A549 (cell line): ENCODE data around the gene HNRNPUL2. TPM values are rescaled to one million over a fixed set of nuclear protein-coding genes. Genes with fewer than 3 reads are reported as not detected.
A peak's percentile ranks its signal among the peaks of the same experiment; 100 is the strongest.

Source experiments
- BHLHE40 ChIP-seq: IDR thresholded peaks from 2 replicates; pipeline ENCODE4 v1.6.1; 2012; ENCODE audit warnings: low read depth, low read length, inconsistent platforms
- CHD2 ChIP-seq: fragments of 150-350 bp; IDR thresholded peaks from 2 replicates; pipeline ENCODE4 v1.6.1; 2014; ENCODE audit warnings: low read length; ENCODE audit not compliant: partially characterized antibody
- CHD4 ChIP-seq: fragments of 200-600 bp; sonication (generic); IDR thresholded peaks from 2 replicates; pipeline ENCODE4 v1.6.1; 2016; ENCODE audit warnings: antibody characterized with exemption, mild to moderate bottlenecking, borderline replicate concordance
- EHMT2 ChIP-seq: fragments of 200-600 bp; sonication (generic); IDR thresholded peaks from 2 replicates; pipeline ENCODE4 v1.6.1; 2016; ENCODE audit warnings: antibody characterized with exemption, low read depth, mild to moderate bottlenecking, moderate library complexity
- EP300 ChIP-seq, 2 experiments: fragments of >200 bp; sonication (Bioruptor Twin); formaldehyde crosslinking; IDR thresholded peaks; 2 replicates in 1 of 2; 3 replicates in 1 of 2; pipeline ENCODE4 v1.6.1; 2016 to 2017
- ESRRA ChIP-seq: fragments of 150-350 bp; IDR thresholded peaks from 2 replicates; pipeline ENCODE4 v1.6.1; 2014; ENCODE audit warnings: mild to moderate bottlenecking, low read length, borderline replicate concordance
- FOSL2 ChIP-seq, 2 experiments: fragments of 450-650 bp in 1 of 2; fragments of >200 bp in 1 of 2; sonication (Bioruptor Twin) in 1 of 2; formaldehyde crosslinking; IDR thresholded peaks; 2 replicates each; pipeline versions ENCODE4 v1.5.0 to v1.6.1; 2016 to 2020; ENCODE audit warnings: mild to moderate bottlenecking in 1 of 2, moderate library complexity in 1 of 2
- FOXS1 ChIP-seq: fragments of 250-450 bp; sonication (Bioruptor Pico); IDR thresholded peaks from 2 replicates; pipeline ENCODE4 v1.5.0; 2020; ENCODE audit warnings: mild to moderate bottlenecking, moderate library complexity
- HDAC2 ChIP-seq: fragments of 200-600 bp; sonication (generic); IDR thresholded peaks from 2 replicates; pipeline ENCODE4 v1.6.1; 2016
- HOXA7 ChIP-seq: fragments of 250-450 bp; sonication (Bioruptor Pico); IDR thresholded peaks from 2 replicates; pipeline ENCODE4 v1.5.0; 2020; ENCODE audit warnings: mild to moderate bottlenecking, moderate library complexity
- HOXB5 ChIP-seq: fragments of 250-450 bp; sonication (Bioruptor Pico); IDR thresholded peaks from 2 replicates; pipeline ENCODE4 v1.5.0; 2020; ENCODE audit warnings: mild to moderate bottlenecking, moderate library complexity
- KDM5A ChIP-seq: fragments of 200-600 bp; sonication (generic); IDR thresholded peaks from 2 replicates; pipeline ENCODE4 v1.6.1; 2016; ENCODE audit warnings: antibody characterized with exemption, mild to moderate bottlenecking
- MAFK ChIP-seq: fragments of 450-650 bp; IDR thresholded peaks from 2 replicates; pipeline ENCODE4 v1.6.1; 2014; ENCODE audit not compliant: partially characterized antibody
- MAZ ChIP-seq: fragments of 150-350 bp; IDR thresholded peaks from 2 replicates; pipeline ENCODE4 v1.6.1; 2014; ENCODE audit warnings: antibody characterized with exemption, low read depth, low read length, borderline replicate concordance
- MYC ChIP-seq: IDR thresholded peaks from 2 replicates; pipeline ENCODE4 v1.6.1; 2012; ENCODE audit warnings: mild to moderate bottlenecking, inconsistent platforms, low read length, improper control_type of control experiment, borderline replicate concordance
- NFE2L2 ChIP-seq: fragments of 150-350 bp; conservative IDR thresholded peaks from 2 replicates; pipeline ENCODE4 v1.6.1; 2014; ENCODE audit warnings: low read length
- NPAS2 ChIP-seq: fragments of 250-450 bp; sonication (Bioruptor Pico); IDR thresholded peaks from 2 replicates; pipeline ENCODE4 v1.8.0; 2022; ENCODE audit warnings: mild to moderate bottlenecking, moderate library complexity, borderline replicate concordance
- NR3C1 ChIP-seq: fragments of >200 bp; sonication (Bioruptor Twin); formaldehyde crosslinking; IDR thresholded peaks from 3 replicates; pipeline ENCODE4 v1.6.1; 2017
- PHF8 ChIP-seq: fragments of 200-600 bp; sonication (generic); IDR thresholded peaks from 2 replicates; pipeline ENCODE4 v1.6.1; 2016; ENCODE audit warnings: low read depth, mild to moderate bottlenecking, antibody characterized with exemption, moderate library complexity, borderline replicate concordance
- POLR2A ChIP-seq: IDR thresholded peaks from 2 replicates; pipeline ENCODE4 v1.6.1; 2012; ENCODE audit warnings: mild to moderate bottlenecking, low read length
- RAD21 ChIP-seq, 2 experiments: fragments of >200 bp in 1 of 2; sonication (Bioruptor Twin) in 1 of 2; formaldehyde crosslinking in 1 of 2; IDR thresholded peaks in 1 of 2; conservative IDR thresholded peaks in 1 of 2; 2 replicates in 1 of 2; 3 replicates in 1 of 2; pipeline ENCODE4 v1.6.1; 2012 to 2018; ENCODE audit warnings: inconsistent platforms in 1 of 2
- RCOR1 ChIP-seq: fragments of 150-350 bp; IDR thresholded peaks from 2 replicates; pipeline ENCODE4 v1.6.1; 2014; ENCODE audit warnings: antibody characterized with exemption, low read length, low read depth
- SMC3 ChIP-seq: fragments of >200 bp; sonication (Bioruptor Twin); formaldehyde crosslinking; IDR thresholded peaks from 3 replicates; pipeline ENCODE4 v1.6.1; 2018; ENCODE audit warnings: inconsistent platforms
- SREBF2 ChIP-seq: fragments of 450-650 bp; IDR thresholded peaks from 2 replicates; pipeline ENCODE4 v1.6.1; 2014; ENCODE audit warnings: mild to moderate bottlenecking, moderate library complexity
- TP53 ChIP-seq: fragments of 250-450 bp; sonication (Bioruptor Pico); IDR thresholded peaks from 2 replicates; pipeline ENCODE4 v1.5.0; 2021; ENCODE audit warnings: mild to moderate bottlenecking, moderate library complexity
- ZFP36 ChIP-seq: fragments of 450-650 bp; IDR thresholded peaks from 2 replicates; pipeline ENCODE4 v1.6.1; 2014; ENCODE audit warnings: borderline replicate concordance; ENCODE audit not compliant: partially characterized antibody
- polyA plus RNA-seq, 4 experiments: library from polyadenylated mRNA; depleted of rRNA in 3 of 4; stranded (reverse); fragments of >200 nt; fragmentation: RNase III in 1 of 4; extraction: RNeasy Plus Mini Kit Qiagen cat#74134 plus additional on column Dnase treatment in 1 of 4; gene quantifications; 2 replicates in 3 of 4; 3 replicates in 1 of 4; pipeline ENCODE4 v1.2.3, GENCODE V29; 2011 to 2017
- TF ChIP-seq, protein P1 (sequence below): fragments of >200 bp; sonication (Bioruptor Twin); formaldehyde crosslinking; IDR thresholded peaks from 2 replicates; pipeline ENCODE4 v1.6.1; 2016
- TF ChIP-seq, protein P2 (sequence below): fragments of 150-350 bp; IDR thresholded peaks from 2 replicates; pipeline ENCODE4 v1.6.1; 2014; ENCODE audit warnings: low read depth, mild to moderate bottlenecking, low read length
- TF ChIP-seq, protein P3 (sequence below): IDR thresholded peaks from 2 replicates; pipeline ENCODE4 v1.6.1; 2012; ENCODE audit warnings: low read depth, borderline replicate concordance
- TF ChIP-seq, protein P4 (sequence below): fragments of 250-450 bp; sonication (Bioruptor Pico); IDR thresholded peaks from 2 replicates; pipeline ENCODE4 v1.5.0; 2020; ENCODE audit warnings: low read depth, mild to moderate bottlenecking, moderate library complexity
- TF ChIP-seq, protein P5 (sequence below): fragments of >200 bp; sonication (Bioruptor Twin); formaldehyde crosslinking; IDR thresholded peaks from 3 replicates; pipeline ENCODE4 v1.6.1; 2016
- TF ChIP-seq, protein P6 (sequence below): IDR thresholded peaks from 2 replicates; pipeline ENCODE4 v1.6.1; 2012
- TF ChIP-seq, protein P7 (sequence below): fragments of 450-650 bp; IDR thresholded peaks from 2 replicates; pipeline ENCODE4 v1.6.1; 2014; ENCODE audit warnings: antibody characterized with exemption
- TF ChIP-seq, protein P8 (sequence below): IDR thresholded peaks from 2 replicates; pipeline ENCODE4 v1.6.1; 2012

HNRNPUL2 gene
- polyA plus RNA-seq, 2 of the 4 experiments (the other 2 are of a cell fraction) = 31.4 to 74.4 TPM

DNA sequence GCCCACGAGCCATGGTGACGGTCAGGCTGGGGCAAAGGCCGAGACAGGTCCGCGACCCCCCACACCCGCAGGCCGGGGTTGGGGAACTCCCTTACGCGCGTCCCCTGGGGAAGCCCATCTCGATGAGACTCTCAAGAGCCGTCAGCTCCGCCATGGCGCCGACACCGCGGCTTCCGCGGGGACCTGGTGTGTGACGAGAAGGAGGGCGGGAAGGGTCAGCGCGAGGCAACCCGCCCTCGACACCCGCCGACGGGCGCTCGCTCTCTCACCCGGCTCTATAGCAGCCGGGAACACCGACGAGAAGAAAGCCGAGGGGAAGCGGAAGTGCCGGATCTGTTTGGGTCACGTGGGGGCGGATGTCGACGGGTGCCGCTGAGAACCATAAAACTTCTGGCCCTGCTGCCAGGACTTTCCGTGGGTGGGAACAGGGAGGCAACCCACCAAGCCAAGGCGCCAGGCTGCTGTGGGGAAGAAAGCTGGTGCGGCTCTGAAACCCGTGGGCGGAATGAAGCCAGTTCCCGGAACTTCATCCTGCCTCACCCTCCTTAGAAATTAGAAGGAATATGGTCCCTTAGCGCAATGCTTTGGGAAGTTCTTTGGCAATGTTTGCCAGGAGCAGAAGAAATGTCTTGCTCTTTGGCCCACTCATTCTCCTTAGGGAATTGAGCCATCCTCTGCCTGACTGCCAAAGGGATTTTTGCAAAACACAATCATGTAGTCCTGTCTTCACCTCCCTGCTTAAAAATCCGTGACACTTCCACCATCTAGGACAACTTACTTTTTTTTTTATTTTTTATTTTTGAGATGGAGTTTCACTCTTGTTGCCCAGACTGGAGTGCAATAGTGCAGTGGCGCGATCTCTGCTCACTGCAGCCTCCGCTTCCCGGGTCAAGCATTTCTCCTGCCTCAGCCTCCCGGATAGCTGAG lies 48.2 kb downstream of the HNRNPUL2 start, which contains the start of gene UBXN1 (continued):
- TF ChIP-seq, protein P1, sequence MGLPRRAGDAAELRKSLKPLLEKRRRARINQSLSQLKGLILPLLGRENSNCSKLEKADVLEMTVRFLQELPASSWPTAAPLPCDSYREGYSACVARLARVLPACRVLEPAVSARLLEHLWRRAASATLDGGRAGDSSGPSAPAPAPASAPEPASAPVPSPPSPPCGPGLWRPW = no peak
- TF ChIP-seq RAD21 (conservative IDR thresholded peaks at IDR 0.05 in 1 of 2, IDR thresholded peaks at IDR 0.05 in 1 of 2) (no peak), SMC3 (no peak), KDM5A (peak; percentile 74; the same call in 1 of the 2 replicates), NPAS2 (CRISPR knock-in tag) (no peak), SREBF2 (no peak), CHD4 (no peak), RCOR1 (no peak), NR3C1 (no peak), HOXA7 (CRISPR knock-in tag) (no peak), NFE2L2 (no peak), ESRRA (no peak), EP300 (IDR thresholded peaks at IDR 0.05) (no peak), HDAC2 (no peak), HOXB5 (CRISPR knock-in tag) (no peak), MAZ (no peak), MYC (no peak), FOXS1 (no peak), EHMT2 (no peak), MAFK (no peak), TP53 (CRISPR knock-in tag) (no peak), CHD2 (no peak), POLR2A (peak; percentile 57), ZFP36 (no peak), PHF8 (peak; percentile 65; the same call in 1 of the 2 replicates), FOSL2 (IDR thresholded peaks at IDR 0.05) (no peak), FOSL2 (CRISPR knock-in tag; IDR thresholded peaks at IDR 0.05) (no peak), BHLHE40 (no peak)
- TF ChIP-seq, protein P2, sequence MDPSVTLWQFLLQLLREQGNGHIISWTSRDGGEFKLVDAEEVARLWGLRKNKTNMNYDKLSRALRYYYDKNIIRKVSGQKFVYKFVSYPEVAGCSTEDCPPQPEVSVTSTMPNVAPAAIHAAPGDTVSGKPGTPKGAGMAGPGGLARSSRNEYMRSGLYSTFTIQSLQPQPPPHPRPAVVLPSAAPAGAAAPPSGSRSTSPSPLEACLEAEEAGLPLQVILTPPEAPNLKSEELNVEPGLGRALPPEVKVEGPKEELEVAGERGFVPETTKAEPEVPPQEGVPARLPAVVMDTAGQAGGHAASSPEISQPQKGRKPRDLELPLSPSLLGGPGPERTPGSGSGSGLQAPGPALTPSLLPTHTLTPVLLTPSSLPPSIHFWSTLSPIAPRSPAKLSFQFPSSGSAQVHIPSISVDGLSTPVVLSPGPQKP = no peak
- TF ChIP-seq, protein P3, sequence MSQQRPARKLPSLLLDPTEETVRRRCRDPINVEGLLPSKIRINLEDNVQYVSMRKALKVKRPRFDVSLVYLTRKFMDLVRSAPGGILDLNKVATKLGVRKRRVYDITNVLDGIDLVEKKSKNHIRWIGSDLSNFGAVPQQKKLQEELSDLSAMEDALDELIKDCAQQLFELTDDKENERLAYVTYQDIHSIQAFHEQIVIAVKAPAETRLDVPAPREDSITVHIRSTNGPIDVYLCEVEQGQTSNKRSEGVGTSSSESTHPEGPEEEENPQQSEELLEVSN = no peak; the same call in 1 of the 2 replicates
- TF ChIP-seq, protein P4, sequence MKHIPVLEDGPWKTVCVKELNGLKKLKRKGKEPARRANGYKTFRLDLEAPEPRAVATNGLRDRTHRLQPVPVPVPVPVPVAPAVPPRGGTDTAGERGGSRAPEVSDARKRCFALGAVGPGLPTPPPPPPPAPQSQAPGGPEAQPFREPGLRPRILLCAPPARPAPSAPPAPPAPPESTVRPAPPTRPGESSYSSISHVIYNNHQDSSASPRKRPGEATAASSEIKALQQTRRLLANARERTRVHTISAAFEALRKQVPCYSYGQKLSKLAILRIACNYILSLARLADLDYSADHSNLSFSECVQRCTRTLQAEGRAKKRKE (CRISPR knock-in tag) = 0 out of 2 replicates have a peak, but pooled peaks have one; percentile 40
- TF ChIP-seq, protein P5, sequence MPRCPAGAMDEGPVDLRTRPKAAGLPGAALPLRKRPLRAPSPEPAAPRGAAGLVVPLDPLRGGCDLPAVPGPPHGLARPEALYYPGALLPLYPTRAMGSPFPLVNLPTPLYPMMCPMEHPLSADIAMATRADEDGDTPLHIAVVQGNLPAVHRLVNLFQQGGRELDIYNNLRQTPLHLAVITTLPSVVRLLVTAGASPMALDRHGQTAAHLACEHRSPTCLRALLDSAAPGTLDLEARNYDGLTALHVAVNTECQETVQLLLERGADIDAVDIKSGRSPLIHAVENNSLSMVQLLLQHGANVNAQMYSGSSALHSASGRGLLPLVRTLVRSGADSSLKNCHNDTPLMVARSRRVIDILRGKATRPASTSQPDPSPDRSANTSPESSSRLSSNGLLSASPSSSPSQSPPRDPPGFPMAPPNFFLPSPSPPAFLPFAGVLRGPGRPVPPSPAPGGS = peak; percentile 52; the same call in 1 of the 3 replicates
- TF ChIP-seq, protein P6, sequence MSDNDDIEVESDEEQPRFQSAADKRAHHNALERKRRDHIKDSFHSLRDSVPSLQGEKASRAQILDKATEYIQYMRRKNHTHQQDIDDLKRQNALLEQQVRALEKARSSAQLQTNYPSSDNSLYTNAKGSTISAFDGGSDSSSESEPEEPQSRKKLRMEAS = peak; percentile 91
- TF ChIP-seq, protein P7, sequence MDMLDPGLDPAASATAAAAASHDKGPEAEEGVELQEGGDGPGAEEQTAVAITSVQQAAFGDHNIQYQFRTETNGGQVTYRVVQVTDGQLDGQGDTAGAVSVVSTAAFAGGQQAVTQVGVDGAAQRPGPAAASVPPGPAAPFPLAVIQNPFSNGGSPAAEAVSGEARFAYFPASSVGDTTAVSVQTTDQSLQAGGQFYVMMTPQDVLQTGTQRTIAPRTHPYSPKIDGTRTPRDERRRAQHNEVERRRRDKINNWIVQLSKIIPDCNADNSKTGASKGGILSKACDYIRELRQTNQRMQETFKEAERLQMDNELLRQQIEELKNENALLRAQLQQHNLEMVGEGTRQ = peak; percentile 96
- TF ChIP-seq, protein P8, sequence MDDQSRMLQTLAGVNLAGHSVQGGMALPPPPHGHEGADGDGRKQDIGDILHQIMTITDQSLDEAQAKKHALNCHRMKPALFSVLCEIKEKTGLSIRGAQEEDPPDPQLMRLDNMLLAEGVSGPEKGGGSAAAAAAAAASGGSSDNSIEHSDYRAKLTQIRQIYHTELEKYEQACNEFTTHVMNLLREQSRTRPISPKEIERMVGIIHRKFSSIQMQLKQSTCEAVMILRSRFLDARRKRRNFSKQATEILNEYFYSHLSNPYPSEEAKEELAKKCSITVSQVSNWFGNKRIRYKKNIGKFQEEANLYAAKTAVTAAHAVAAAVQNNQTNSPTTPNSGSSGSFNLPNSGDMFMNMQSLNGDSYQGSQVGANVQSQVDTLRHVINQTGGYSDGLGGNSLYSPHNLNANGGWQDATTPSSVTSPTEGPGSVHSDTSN = peak; percentile 70; the same call in 1 of the 2 replicates
